ENCODE data around the gene ASB1.
"Not testable (repeated sequence)": the region's sequence is repeated elsewhere in the genome, so short reads cannot be mapped to it uniquely, and the experiment has no call there.

Gene ASB1

DNA sequence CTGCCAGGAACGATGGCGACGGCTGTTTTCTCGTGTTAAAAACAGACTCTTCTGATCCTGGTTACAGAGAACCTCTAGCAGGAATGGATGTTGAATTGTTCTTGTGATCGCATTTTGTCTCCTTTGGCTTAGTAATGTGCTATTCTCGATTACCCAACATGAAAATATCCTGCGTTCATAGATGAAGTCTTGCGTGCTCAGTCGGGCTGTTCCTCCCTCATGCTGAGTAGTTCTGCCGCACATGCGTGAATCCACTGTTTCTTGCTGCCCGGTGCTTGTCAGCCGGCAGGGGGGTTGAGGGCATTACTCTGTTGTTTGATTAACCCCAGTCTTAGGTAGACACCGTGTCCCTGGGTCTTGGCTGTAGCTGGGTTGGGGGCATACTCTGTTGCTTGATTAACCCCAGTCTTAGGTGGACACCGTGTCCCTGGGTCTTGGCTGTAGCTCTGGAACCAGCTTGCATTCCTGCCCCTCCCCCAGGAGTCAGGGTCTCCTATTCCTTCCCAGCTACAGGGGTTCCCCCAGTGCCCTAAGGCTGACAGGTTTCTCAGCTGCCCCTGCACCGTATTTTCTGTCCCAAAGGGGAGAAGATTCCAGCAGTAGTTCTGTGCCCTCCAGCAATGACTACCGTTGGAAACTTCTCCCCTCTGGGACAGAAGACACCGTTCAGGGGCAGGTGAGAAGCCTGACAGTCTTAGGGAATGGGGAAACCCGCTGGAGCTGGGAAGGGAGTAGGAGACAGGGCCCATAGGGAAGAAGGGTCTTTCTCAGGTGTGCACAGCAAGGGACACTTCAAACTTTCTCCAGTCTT is 22.1 kb upstream of the ASB1 start:
- DNase-seq (ENCODE audit: low read depth in 2 of 2): no peak

DNA sequence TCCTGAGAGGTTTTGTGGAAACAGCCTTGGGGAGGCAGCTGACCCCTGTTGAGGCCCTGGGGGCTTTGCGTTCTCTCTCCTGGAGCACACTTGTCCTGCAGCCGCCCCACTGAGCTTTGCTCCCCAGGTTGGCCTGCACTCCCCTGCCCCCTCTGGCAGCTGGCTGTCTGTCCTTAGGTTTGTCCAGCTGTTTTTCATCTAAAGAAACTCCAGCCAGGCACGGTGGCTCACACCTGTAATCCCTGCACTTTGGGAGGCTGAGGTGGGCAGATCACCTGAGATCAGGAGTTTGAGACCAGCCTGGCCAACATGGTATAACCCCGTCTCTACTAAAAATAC is 21.5 kb upstream of the ASB1 start:
- DNase-seq (ENCODE audit: low read depth in 2 of 2): not testable (repeated sequence)

DNA sequence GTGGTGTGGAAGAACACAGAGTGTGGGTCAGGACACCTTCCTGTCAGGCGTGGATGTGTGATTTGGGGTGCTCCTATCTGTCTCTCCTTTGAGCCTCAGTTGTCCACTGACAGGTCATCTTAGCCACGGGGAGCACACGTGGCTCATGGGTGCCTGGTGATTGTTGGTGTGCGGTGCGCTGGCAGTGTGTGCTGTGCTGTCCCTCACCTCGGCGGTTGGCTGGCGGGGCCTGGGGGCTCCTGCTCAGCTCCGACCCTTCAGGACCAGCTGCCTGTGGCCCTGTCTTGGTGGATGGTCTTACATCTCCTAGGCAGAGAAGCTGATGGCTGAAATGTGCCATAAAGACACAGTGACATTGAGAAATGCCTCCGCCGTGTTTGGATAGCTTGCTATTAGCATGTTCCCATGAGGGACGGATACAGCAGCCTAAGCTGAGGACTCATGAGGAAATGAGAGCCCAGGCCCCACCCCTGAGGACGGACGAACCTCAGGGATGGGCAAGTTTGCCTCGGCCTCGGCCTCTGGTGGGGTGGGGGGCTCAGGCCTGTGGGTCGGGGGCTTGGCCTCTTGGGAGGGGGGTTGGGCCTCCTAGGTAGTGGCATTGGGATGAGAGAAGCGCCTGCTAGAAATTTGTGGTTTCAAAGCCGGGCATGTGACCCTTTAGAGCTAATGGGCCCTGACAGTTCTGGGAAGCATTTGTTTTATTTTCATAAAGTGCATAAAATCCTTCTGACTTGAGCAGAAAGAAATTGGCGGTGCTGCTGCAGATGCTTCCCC is 20.3 kb upstream of the ASB1 start:
- DNase-seq (ENCODE audit: low read depth in 2 of 2): no peak

DNA sequence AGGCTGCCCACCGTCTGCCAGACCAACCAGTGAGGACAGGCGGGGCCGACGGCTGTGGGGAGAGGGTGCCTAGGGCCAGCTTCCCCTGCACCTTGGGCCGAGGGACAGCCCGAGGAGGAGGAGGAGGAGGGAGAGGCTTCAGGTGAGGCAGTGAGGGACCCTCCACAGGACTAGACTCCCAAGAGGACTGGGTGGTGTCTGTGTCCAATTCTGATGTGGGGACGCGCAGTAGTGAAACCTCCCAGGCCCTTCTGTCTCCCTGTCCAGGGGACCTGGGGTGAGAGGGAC is 19.8 kb upstream of the ASB1 start:
- DNase-seq (ENCODE audit: low read depth in 2 of 2): no peak

GRCh38 chr2:238407566-238407965 is 19.2 kb upstream of the ASB1 start:
- no peak for DNase-seq (ENCODE audit: low read depth in 2 of 2)

DNA sequence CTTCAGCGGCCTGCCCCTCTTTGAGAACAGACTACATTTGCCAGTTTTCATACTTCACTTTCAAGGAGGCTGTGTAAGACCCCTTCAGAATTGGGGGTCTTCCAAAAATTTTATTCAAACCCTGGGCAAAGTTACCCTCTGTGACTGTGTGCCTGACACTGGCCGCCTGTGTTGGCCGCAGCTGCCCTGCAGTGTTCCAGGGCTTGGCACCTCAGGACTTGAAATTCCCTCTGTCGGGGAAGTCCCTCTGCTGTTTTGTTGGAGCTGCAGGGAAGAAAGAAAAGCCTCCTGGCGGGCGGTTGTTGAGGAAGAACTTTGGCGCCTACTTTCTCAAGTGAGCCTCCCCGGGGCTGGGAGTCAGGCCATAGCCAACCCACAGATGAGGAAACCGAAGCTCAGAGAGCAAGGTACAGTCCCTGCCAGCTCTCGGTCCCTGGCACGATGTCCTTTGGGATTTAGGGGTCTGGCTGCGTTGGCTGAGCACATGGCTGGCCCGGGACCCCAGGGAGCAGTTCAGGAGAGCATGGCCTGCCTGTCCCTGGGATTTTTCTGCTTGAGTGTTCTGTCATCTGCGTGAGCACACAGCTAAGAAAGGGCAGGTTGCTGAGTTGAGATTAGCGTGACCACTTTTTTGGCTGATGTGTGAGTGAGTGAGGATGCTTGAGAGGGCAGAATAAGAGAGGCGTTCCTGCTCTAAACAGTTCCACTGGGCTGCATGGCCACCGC is 17.9 kb upstream of the ASB1 start:
- no peak for DNase-seq (ENCODE audit: low read depth in 2 of 2)

GRCh38 chr2:238409341-238410199 is 17.2 kb upstream of the ASB1 start:
- no peak for DNase-seq (ENCODE audit: low read depth in 2 of 2)

GRCh38 chr2:238412067-238412767 is 14.5 kb upstream of the ASB1 start:
- DNase-seq (ENCODE audit: low read depth in 2 of 2): no peak

GRCh38 chr2:238413368-238413767 is 13.4 kb upstream of the ASB1 start:
- DNase-seq (ENCODE audit: low read depth in 2 of 2): no peak

GRCh38 chr2:238415036-238415764 is 11.5 kb upstream of the ASB1 start:
- no peak for DNase-seq (ENCODE audit: low read depth in 2 of 2)

DNA sequence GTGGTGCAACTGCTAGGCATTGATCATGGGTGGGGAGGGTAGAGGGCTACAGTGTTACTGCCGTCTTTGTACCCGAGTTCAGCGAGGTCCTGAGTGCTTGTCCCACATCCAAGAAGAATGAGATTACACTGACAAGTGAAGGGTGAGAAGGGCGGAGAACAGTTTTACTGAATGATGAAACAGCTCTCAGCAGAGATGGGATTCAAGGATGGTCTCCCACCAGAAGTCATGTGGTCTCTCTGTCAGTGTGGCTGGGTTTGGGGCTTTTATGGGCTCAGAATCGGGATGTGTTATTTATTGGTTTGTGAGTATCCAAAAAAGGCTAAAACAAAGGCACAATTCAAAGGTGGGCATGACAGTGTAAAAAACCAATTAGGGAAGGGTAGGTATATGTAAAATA is 10.8 kb upstream of the ASB1 start:
- DNase-seq (ENCODE audit: low read depth in 2 of 2): no peak

DNA sequence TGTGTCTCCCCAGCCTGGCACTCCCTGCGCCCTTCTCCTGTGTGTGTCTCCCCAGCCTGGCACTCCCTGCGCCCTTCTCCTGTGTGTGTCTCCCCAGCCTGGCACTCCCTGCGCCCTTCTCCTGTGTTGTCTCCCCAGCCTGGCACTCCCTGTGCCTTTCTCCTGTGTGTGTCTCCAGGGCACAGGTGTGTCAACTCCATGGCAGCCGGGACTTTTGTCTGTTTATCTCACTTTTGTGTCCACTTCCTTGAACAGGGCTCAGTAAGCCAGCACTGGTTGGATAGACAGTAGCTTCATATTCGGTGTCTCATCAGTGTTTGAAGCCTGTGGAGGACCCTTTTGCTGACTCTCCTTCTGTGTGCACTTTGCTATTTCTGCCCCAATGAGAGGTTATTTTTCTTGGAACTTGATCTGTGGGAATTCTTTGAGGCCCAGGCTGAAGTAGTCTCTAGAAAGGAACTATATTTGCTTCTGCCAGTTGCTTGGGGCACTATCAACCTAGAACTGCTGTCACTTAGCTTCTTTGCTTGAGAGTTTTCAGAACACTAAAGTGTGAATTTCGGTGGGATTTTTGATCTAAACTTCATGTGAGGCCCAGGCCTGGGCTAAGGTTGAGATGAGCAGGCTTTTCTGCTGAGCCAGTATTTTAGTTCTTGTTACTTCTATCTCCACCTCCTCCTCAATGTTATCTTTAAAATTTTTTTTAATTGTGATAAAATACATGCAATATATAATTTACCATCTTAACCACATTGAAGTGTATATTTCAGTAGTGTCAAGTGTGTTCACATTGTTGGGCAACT is 8.3 kb upstream of the ASB1 start:
- DNase-seq (ENCODE audit: low read depth in 2 of 2): no peak

DNA sequence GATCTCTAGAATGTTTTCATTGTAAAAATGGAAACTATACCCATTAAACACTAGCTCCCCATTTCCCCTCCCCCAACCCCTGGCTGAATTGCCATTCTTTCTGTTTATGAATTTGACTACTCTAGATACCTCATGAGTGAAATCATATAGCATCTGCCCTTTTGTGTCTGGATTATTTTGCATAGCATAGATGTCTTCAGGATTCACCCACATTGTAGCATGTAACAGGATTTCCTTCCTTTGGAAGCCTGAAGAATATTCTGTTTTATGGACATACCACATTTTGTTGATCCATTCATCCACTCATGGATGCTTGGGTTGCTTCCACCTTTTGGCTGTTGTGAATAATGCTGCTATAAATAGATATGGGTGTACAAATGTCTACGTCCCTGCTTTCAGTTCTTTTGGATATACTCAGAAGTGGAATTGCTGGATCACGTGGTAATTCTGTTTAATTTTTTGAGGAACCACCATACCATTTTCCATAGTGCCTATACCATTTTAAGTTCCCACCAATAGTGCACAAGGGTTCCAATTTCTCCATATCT is 7.7 kb upstream of the ASB1 start:
- no peak for DNase-seq (ENCODE audit: low read depth in 2 of 2)

- no peak for DNase-seq (ENCODE audit: low read depth in 2 of 2)
Observed at GRCh38 chr2:238420442-238420841, 6.3 kb upstream of the ASB1 start.

- DNase-seq (ENCODE audit: low read depth in 2 of 2): no peak
Observed at GRCh38 chr2:238420878-238421694, 5.6 kb upstream of the ASB1 start.

DNA sequence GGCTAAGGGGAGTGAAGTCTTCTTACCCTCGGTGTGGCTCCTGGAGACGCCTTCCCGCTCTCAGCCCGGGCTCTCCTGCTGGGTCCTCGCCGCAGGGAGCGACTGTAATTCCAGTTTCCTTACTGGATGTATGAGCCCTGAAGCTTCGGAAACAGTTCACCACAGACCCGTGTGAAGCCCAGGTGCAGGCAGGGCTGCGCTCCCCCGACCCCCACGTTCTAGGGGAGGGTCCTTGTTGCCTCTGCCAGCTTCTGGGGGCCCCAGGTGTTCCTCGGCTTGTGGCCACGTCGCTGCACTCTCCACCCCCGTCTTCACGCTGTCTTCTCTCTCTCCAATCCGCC is 5.1 kb upstream of the ASB1 start:
- no peak for DNase-seq (ENCODE audit: low read depth in 2 of 2)

DNA sequence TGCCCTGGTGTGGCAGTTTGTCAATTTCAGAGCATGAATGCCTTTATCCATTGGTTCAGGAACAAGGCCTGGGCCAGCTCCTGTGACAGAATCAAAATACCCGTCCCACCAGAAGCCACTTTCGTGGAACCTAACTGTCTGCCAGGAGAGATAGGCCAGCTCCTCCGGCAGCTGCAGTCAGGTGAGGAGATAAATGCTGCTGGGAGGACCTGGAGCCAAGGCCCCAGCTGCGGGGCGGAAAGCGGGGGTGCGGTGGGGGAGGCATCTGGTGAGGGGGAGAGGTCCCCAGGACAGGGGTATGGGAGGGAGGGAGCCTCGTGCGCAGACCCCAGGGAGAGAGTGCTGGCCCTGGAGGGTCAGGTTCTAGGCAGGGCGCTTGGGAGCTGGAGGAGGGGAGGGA is 4.4 kb upstream of the ASB1 start:
- DNase-seq (ENCODE audit: low read depth in 2 of 2): no peak

DNA sequence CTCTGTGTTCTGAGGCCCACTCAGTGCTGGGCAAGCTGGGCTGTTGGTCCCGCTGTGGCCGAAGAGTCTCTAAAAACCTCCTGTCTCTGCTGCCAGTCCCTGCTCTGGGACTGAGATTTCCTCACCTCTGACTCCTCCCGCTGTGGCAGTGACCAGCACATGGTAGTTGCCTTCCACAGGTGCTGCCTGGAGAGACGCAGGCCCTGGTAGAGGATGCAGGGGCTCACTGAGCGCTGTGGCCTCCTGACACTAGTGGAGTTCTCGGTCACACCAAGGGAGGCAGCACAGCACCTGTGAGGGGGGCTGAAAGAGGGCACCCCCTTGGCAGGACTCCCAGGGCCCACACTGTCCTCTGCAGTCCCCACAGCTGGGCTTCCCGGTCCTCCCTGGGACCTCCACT is 3.8 kb upstream of the ASB1 start:
- DNase-seq (ENCODE audit: low read depth in 2 of 2): no peak
